BLaER1 treated with 17β-estradiol and CSF1 and Interleukin-3, amounts not matched to agents 10 nM and 100 nM (cell line): ENCODE results near the gene MRTFB.

ENCODE experiments used
- H3K27ac ChIP-seq, 11 experiments: shearing (Covaris generic); formaldehyde crosslinking; 2 replicates each; pipeline ENCODE4 v1.8.1; 2022
- H3K27me3 ChIP-seq, 11 experiments: shearing (Covaris generic); formaldehyde crosslinking; 2 replicates each; pipeline ENCODE4 v1.8.1; 2022
- H3K36me3 ChIP-seq, 11 experiments: shearing (Covaris generic); formaldehyde crosslinking; 2 replicates each; pipeline ENCODE4 v1.8.1; 2022
- H3K4me1 ChIP-seq, 10 experiments: shearing (Covaris generic); formaldehyde crosslinking; 2 replicates each; pipeline ENCODE4 v1.8.1; 2022
- H3K4me2 ChIP-seq, 11 experiments: shearing (Covaris generic); formaldehyde crosslinking; 2 replicates each; pipeline ENCODE4 v1.8.1; 2022
- H3K4me3 ChIP-seq, 10 experiments: shearing (Covaris generic); formaldehyde crosslinking; 2 replicates each; pipeline ENCODE4 v1.8.1; 2022
- H3K9ac ChIP-seq, 11 experiments: shearing (Covaris generic); formaldehyde crosslinking; 2 replicates each; pipeline ENCODE4 v1.8.1; 2022
- H3K9me3 ChIP-seq, 11 experiments: shearing (Covaris generic); formaldehyde crosslinking; replicated peaks in 1 of 11; 2 replicates each; pipeline ENCODE4 v1.8.1; 2022
- H4K20me1 ChIP-seq, 11 experiments: shearing (Covaris generic); formaldehyde crosslinking; 2 replicates each; pipeline ENCODE4 v1.8.1; 2022
- Cebpa-rat ChIP-seq, 11 experiments: shearing (Covaris generic); IDR thresholded peaks; 2 replicates each; pipeline ENCODE4 v1.8.1; 2022

Gene MRTFB

GRCh38 chr16:14106961-14107360 is 35.8 kb downstream of the MRTFB start:
- TF ChIP-seq Cebpa-rat (IDR thresholded peaks at IDR 0.05): no peak
- no peaks in the 10 kb centered on the region for H3K9me3 ChIP-seq
- H3K4me2 ChIP-seq: no peak overlapping the region
- no peak overlapping the region for H3K4me3 ChIP-seq
- H4K20me1 ChIP-seq: peaks cover 0 to 26% (median 6%) of the 10 kb centered on the region in 11 experiments; a peak in 9 of 22 replicates
- H3K4me1 ChIP-seq: peaks cover 10 to 32% (median 20%) of the 10 kb centered on the region in 10 experiments; a peak in 19 of 20 replicates
- no peak overlapping the region for H3K9ac ChIP-seq
- H3K36me3 ChIP-seq: peaks cover 0 to 14% (median 0%) of the 10 kb centered on the region in 11 experiments; a peak in 1 of 22 replicates
- no peak overlapping the region for H3K27ac ChIP-seq
- no peaks in the 10 kb centered on the region for H3K27me3 ChIP-seq

- Histone ChIP-seq H4K20me1 (peaks cover 0 to 20% (median 7%) of the 10 kb centered on the region in 11 experiments; a peak in 10 of 22 replicates), H3K9me3 (no peaks in the 10 kb centered on the region), H3K4me1 (peaks cover 11 to 27% (median 20%) of the 10 kb centered on the region in 10 experiments; a peak in 18 of 20 replicates), H3K27ac (no peak overlapping the region), H3K27me3 (no peaks in the 10 kb centered on the region), H3K4me2 (peak overlapping the region in 7 of 11 experiments; percentile 1 to 36 (median 23); a peak in 6 of 22 replicates), H3K4me3 (no peak overlapping the region), H3K9ac (peak overlapping the region in 1 of 11 experiments; percentile 3; a peak in 1 of 22 replicates), H3K36me3 (peaks cover 0 to 15% (median 0%) of the 10 kb centered on the region in 11 experiments; a peak in 1 of 22 replicates)
- TF ChIP-seq Cebpa-rat (IDR thresholded peaks at IDR 0.05): no peak
Measured at GRCh38 chr16:14109077-14109775, 38.1 kb downstream of the MRTFB start.

GRCh38 chr16:14109782-14110727 is 38.9 kb downstream of the MRTFB start:
- Histone ChIP-seq H3K27me3 (no peaks in the 10 kb centered on the region), H3K27ac (no peak overlapping the region), H3K4me2 (peak overlapping the region in 2 of 11 experiments; percentile 7 to 36; a peak in 4 of 22 replicates), H3K4me3 (no peak overlapping the region), H3K36me3 (peaks cover 0 to 19% (median 0%) of the 10 kb centered on the region in 11 experiments; a peak in 1 of 22 replicates), H3K9ac (no peak overlapping the region), H4K20me1 (peaks cover 0 to 19% (median 8%) of the 10 kb centered on the region in 11 experiments; a peak in 8 of 22 replicates), H3K9me3 (no peaks in the 10 kb centered on the region), H3K4me1 (peaks cover 11 to 27% (median 20%) of the 10 kb centered on the region in 10 experiments; a peak in 18 of 20 replicates)
- TF ChIP-seq Cebpa-rat (IDR thresholded peaks at IDR 0.05): no peak

- Histone ChIP-seq H3K4me1 (peaks cover 11 to 27% (median 20%) of the 10 kb centered on the region in 10 experiments; a peak in 18 of 20 replicates), H3K4me3 (no peak overlapping the region), H3K9ac (no peak overlapping the region), H3K9me3 (no peaks in the 10 kb centered on the region), H3K27me3 (no peaks in the 10 kb centered on the region), H4K20me1 (peaks cover 0 to 19% (median 8%) of the 10 kb centered on the region in 11 experiments; a peak in 8 of 22 replicates), H3K36me3 (peaks cover 0 to 20% (median 0%) of the 10 kb centered on the region in 11 experiments; a peak in 1 of 22 replicates), H3K4me2 (peak overlapping the region in 2 of 11 experiments; percentile 7 to 36; a peak in 2 of 22 replicates), H3K27ac (no peak overlapping the region)
- TF ChIP-seq Cebpa-rat (IDR thresholded peaks at IDR 0.05): no peak
Measured at GRCh38 chr16:14110728-14111251, 39.7 kb downstream of the MRTFB start.

GRCh38 chr16:14111713-14112538 is 40.8 kb downstream of the MRTFB start:
- Histone ChIP-seq H3K9me3 (no peaks in the 10 kb centered on the region), H3K27me3 (no peaks in the 10 kb centered on the region), H3K36me3 (peaks cover 0 to 18% (median 0%) of the 10 kb centered on the region in 11 experiments; a peak in 2 of 22 replicates), H3K9ac (no peak overlapping the region), H3K27ac (no peak overlapping the region), H3K4me2 (peak overlapping the region in 3 of 11 experiments; percentile 6 to 32 (median 10); a peak in 2 of 22 replicates), H4K20me1 (peaks cover 0 to 19% (median 8%) of the 10 kb centered on the region in 11 experiments; a peak in 8 of 22 replicates), H3K4me3 (no peak overlapping the region), H3K4me1 (peaks cover 11 to 27% (median 20%) of the 10 kb centered on the region in 10 experiments; a peak in 18 of 20 replicates)
- TF ChIP-seq Cebpa-rat (IDR thresholded peaks at IDR 0.05): no peak

- no peak overlapping the region for H3K27ac ChIP-seq
- H3K9me3 ChIP-seq: no peaks in the 10 kb centered on the region
- H3K27me3 ChIP-seq: no peaks in the 10 kb centered on the region
- H4K20me1 ChIP-seq: peaks cover 0 to 19% (median 8%) of the 10 kb centered on the region in 11 experiments; a peak in 7 of 22 replicates
- 0 out of 22 replicates have a peak overlapping the region, but pooled peaks of 2 of the 11 experiments have one; percentile 6 to 10 for H3K4me2 ChIP-seq
- H3K36me3 ChIP-seq: peaks cover 0 to 16% (median 0%) of the 10 kb centered on the region in 11 experiments; a peak in 3 of 22 replicates
- H3K4me1 ChIP-seq: peaks cover 11 to 27% (median 20%) of the 10 kb centered on the region in 10 experiments; a peak in 18 of 20 replicates
- H3K9ac ChIP-seq: no peak overlapping the region
- H3K4me3 ChIP-seq: no peak overlapping the region
- TF ChIP-seq Cebpa-rat (IDR thresholded peaks at IDR 0.05): no peak
Measured at GRCh38 chr16:14112539-14112856, 41.4 kb downstream of the MRTFB start.

- H3K36me3 ChIP-seq: peaks cover 0 to 17% (median 4%) of the 10 kb centered on the region in 11 experiments; a peak in 7 of 22 replicates
Measured at GRCh38 chr16:14113344-14113743, 42.2 kb downstream of the MRTFB start.

More at GRCh38 chr16:14113344-14113743, 42.2 kb downstream of the MRTFB start:
- TF ChIP-seq Cebpa-rat (IDR thresholded peaks at IDR 0.05): no peak
- no peaks in the 10 kb centered on the region for H3K27me3 ChIP-seq
- peaks cover 0 to 5% (median 0%) of the 10 kb centered on the region in 11 experiments; a peak in 3 of 22 replicates for H3K9me3 ChIP-seq
- H3K4me3 ChIP-seq: no peak overlapping the region
- H3K27ac ChIP-seq: no peak overlapping the region
- H4K20me1 ChIP-seq: peaks cover 0 to 14% (median 7%) of the 10 kb centered on the region in 11 experiments; a peak in 7 of 22 replicates
- no peak overlapping the region for H3K9ac ChIP-seq
- peaks cover 11 to 27% (median 20%) of the 10 kb centered on the region in 10 experiments; a peak in 18 of 20 replicates for H3K4me1 ChIP-seq
- H3K4me2 ChIP-seq: no peak overlapping the region
